ENCODE data around the gene DDI2. TPM values are rescaled to one million over a fixed set of nuclear protein-coding genes. Genes with fewer than 3 reads are reported as not detected.

The DDI2 gene
- total and polyA plus RNA-seq, 11 donors = 6.2 to 33.5 (median 21.8) TPM

DNA sequence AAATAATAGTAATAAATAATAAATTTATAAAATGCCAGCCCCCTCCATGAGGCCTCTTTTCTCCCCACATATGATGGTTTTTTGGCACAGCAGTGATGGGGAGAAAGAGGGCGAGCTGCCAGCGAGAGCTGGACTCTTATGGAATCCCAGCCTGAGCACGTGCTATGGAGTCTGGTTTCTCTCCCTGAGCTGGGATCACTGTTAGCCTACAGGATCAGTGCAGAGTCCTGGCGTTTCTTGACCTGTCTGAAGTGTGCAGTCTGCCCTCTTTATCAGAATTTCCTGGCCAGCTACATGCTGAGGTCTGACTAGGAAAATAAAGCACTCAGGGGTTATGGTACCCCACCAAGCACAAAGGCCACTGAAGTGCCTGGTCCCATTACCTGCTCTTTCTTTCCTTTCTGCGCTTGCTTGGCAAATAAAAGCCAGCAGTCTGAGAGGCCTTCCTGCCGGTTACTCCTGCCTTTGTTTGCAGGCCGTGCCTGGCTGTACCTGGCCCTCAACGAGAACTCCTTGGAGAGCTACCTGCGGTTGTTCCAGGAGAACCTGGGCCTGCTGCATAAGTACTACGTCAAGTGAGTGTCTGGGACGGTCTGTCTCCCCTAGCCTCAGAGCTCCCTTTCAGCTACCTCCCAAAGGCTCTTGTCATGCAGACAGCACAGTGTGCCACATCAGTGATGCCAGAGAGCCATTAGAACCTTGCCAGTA lies 100.3 kb downstream of the DDI2 start:
- TF ChIP-seq, protein P1, sequence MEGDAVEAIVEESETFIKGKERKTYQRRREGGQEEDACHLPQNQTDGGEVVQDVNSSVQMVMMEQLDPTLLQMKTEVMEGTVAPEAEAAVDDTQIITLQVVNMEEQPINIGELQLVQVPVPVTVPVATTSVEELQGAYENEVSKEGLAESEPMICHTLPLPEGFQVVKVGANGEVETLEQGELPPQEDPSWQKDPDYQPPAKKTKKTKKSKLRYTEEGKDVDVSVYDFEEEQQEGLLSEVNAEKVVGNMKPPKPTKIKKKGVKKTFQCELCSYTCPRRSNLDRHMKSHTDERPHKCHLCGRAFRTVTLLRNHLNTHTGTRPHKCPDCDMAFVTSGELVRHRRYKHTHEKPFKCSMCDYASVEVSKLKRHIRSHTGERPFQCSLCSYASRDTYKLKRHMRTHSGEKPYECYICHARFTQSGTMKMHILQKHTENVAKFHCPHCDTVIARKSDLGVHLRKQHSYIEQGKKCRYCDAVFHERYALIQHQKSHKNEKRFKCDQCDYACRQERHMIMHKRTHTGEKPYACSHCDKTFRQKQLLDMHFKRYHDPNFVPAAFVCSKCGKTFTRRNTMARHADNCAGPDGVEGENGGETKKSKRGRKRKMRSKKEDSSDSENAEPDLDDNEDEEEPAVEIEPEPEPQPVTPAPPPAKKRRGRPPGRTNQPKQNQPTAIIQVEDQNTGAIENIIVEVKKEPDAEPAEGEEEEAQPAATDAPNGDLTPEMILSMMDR (IDR thresholded peaks at IDR 0.05) = no peak
- no peak for TF ChIP-seq POLR2A (IDR thresholded peaks at IDR 0.05)
- Histone ChIP-seq H3K27ac (peak overlapping the region in 11 of 12 donors; percentile 38 to 83 (median 73)), H3K4me1 (peaks cover 6 to 79% (median 44%) of the 10 kb centered on the region in 12 donors), H3K9me3 (no peaks in the 10 kb centered on the region), H3K4me3 (no peak overlapping the region), H3K27me3 (no peaks in the 10 kb centered on the region), H3K36me3 (peaks cover 0 to 69% (median 63%) of the 10 kb centered on the region in 9 donors)
- peak in 1 of 5 donors; percentile 67 for DNase-seq
- peak; percentile 1 to 48 (median 28) for ATAC-seq
- 49 to 71% (median 59%) methylated on average over 11 of the region's 11 CpGs for WGBS, 4 donors
- intact Hi-C loops (cut with DNase I) = no loop called here

DNA sequence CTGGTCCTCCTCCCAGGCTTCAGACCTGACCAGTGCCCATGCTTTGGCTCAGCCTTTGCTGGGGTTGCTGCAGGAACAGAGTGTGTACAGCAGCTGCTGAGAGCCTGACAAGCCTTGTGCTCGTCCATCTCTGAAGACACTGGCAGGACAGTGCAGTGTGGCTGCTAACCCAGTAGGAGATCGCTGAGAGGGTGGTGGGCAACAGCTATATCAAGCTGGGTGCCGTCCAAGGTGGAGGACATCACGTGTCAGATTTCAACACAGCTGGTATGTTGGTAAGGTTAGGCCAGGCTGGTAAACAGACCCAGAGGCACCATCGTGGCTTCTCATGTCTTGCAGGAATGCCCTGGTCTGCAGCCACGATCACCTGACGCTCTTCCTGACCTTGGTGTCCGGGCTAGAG lies 100.9 kb downstream of the DDI2 start:
- H3K4me3 ChIP-seq = no peak overlapping the region
- DNase-seq (peak in 1 of 5 donors; percentile 44), ATAC-seq (peak; percentile 8 to 42 (median 17))
- intact Hi-C loops (cut with DNase I) = no loop called here
- no peaks in the 10 kb centered on the region for H3K27me3 ChIP-seq
- peaks cover 6 to 78% (median 40%) of the 10 kb centered on the region in 12 donors for H3K4me1 ChIP-seq
- H3K36me3 ChIP-seq = peaks cover 0 to 76% (median 70%) of the 10 kb centered on the region in 9 donors
- no peak for TF ChIP-seq POLR2A (IDR thresholded peaks at IDR 0.05)
- TF ChIP-seq, protein P1 (IDR thresholded peaks at IDR 0.05) = no peak
- WGBS, 4 donors = 56 to 62% (median 61%) methylated on average over 6 to 8 of the region's 8 CpGs
- H3K27ac ChIP-seq = peak overlapping the region in 11 of 12 donors; percentile 38 to 83 (median 73)
- H3K9me3 ChIP-seq = no peaks in the 10 kb centered on the region

Other genes with a start within 250 kb of the DDI2 start
- gene EFHD2, start 207.6 kb upstream of the DDI2 start, total RNA-seq = 10 to 100 TPM; 11.2 to 52.2 (median 15.8) TPM
- 10 to 100 TPM; 13.9 to 20.3 TPM for gene EFHD2, start 207.6 kb upstream of the DDI2 start, polyA plus RNA-seq
- 1 to 10 TPM in 3 of 9 donors, under 1 TPM in 1, not detected in 5; 0.96 to 1.8 (median 1.5) TPM for gene CTRC, start 179.0 kb upstream of the DDI2 start, total RNA-seq
- gene CTRC, start 179.0 kb upstream of the DDI2 start, polyA plus RNA-seq = not detected
- gene CELA2A, start 160.7 kb upstream of the DDI2 start, total RNA-seq = 1 to 10 TPM in 1 of 9 donors, under 1 TPM in 4, not detected in 4; 0.76 to 1.0 (median 0.84) TPM
- gene CELA2A, start 160.7 kb upstream of the DDI2 start, polyA plus RNA-seq = not detected
- not detected for gene CELA2B, start 141.4 kb upstream of the DDI2 start, total RNA-seq
- gene CELA2B, start 141.4 kb upstream of the DDI2 start, polyA plus RNA-seq = not detected
- 10 to 100 TPM in 6 of 9 donors, 1 to 10 TPM in 3; 8.6 to 15.9 (median 11.8) TPM for gene CASP9, start 93.2 kb upstream of the DDI2 start, total RNA-seq
- 10 to 100 TPM; 11.5 to 16.9 TPM for gene CASP9, start 93.2 kb upstream of the DDI2 start, polyA plus RNA-seq
- 10 to 100 TPM; 11.9 to 22.8 (median 19.1) TPM for gene DNAJC16, start 90.6 kb upstream of the DDI2 start, total RNA-seq
- 10 to 100 TPM in 1 of 2 donors, 1 to 10 TPM in 1; 4.2 to 10.3 TPM for gene DNAJC16, start 90.6 kb upstream of the DDI2 start, polyA plus RNA-seq
- under 1 TPM in 3 of 9 donors, not detected in 6; 0.22 to 0.53 (median 0.23) TPM for gene AGMAT, start 32.4 kb upstream of the DDI2 start, total RNA-seq
- gene AGMAT, start 32.4 kb upstream of the DDI2 start, polyA plus RNA-seq = under 1 TPM; 0.08 to 0.12 TPM
- gene PLEKHM2, start 66.9 kb downstream of the DDI2 start, total RNA-seq = 100 to 1,000 TPM in 2 of 9 donors, 10 to 100 TPM in 7; 69.9 to 150 (median 84.4) TPM
- gene PLEKHM2, start 66.9 kb downstream of the DDI2 start, polyA plus RNA-seq = 100 to 1,000 TPM in 1 of 2 donors, 10 to 100 TPM in 1; 83.1 to 104 TPM
- gene SLC25A34, start 118.8 kb downstream of the DDI2 start, total RNA-seq = 10 to 100 TPM in 6 of 9 donors, 1 to 10 TPM in 3; 4.8 to 71.2 (median 17.8) TPM
- gene SLC25A34, start 118.8 kb downstream of the DDI2 start, polyA plus RNA-seq = 10 to 100 TPM in 1 of 2 donors, 1 to 10 TPM in 1; 1.6 to 25.9 TPM
- gene TMEM82, start 125.0 kb downstream of the DDI2 start, total RNA-seq = not detected
- gene TMEM82, start 125.0 kb downstream of the DDI2 start, polyA plus RNA-seq = not detected
- gene FBLIM1, start 141.3 kb downstream of the DDI2 start, total RNA-seq = 100 to 1,000 TPM in 1 of 9 donors, 10 to 100 TPM in 8; 49.3 to 103 (median 73.8) TPM
- gene FBLIM1, start 141.3 kb downstream of the DDI2 start, polyA plus RNA-seq = 10 to 100 TPM; 31.6 to 58.4 TPM
- 1 to 10 TPM; 2.0 to 7.5 (median 3.8) TPM for gene UQCRHL, start 190.2 kb downstream of the DDI2 start, total RNA-seq
- 1 to 10 TPM; 6.6 to 9.8 TPM for gene UQCRHL, start 190.2 kb downstream of the DDI2 start, polyA plus RNA-seq
- gene SPEN, start 230.2 kb downstream of the DDI2 start, total RNA-seq = 10 to 100 TPM; 18.3 to 41.5 (median 31.3) TPM
- 10 to 100 TPM; 11.0 to 20.2 TPM for gene SPEN, start 230.2 kb downstream of the DDI2 start, polyA plus RNA-seq

Measured in heart left ventricle (tissue), 16 donors.